Spleen (tissue), 11 donors: ENCODE measurements around the gene MAP7D1. TPM values are rescaled to one million over a fixed set of nuclear protein-coding genes. Genes with fewer than 3 reads are reported as not detected.

Source experiments
- DNase-seq: peaks from one replicate; pipeline ENCODE4 v3.0.0-alpha.2; 2020
- H3K27ac ChIP-seq, 8 donors: fragments of 200-600 bp; sonication (generic) in 7 of 8; 1 replicate in 4 of 8; 2 replicates in 4 of 8; pipeline versions ENCODE4 v1.5.0 to v1.8.0; 2016 to 2021; ENCODE audit warnings: inconsistent platforms in 4 of 8, mild to moderate bottlenecking in 4 of 8, moderate library complexity in 1 of 8
- H3K27me3 ChIP-seq, 7 donors: fragments of 200-600 bp; sonication (generic) in 6 of 7; replicated peaks in 1 of 7; 1 replicate in 4 of 7; 2 replicates in 3 of 7; pipeline versions ENCODE4 v1.5.0 to v1.8.0; 2016 to 2021; ENCODE audit warnings: inconsistent platforms in 3 of 7, mild to moderate bottlenecking in 1 of 7
- H3K36me3 ChIP-seq, 6 donors: fragments of 200-600 bp; sonication (generic) in 5 of 6; 1 replicate in 4 of 6; 2 replicates in 2 of 6; pipeline versions ENCODE4 v1.5.0 to v1.8.0; 2016 to 2021; ENCODE audit warnings: inconsistent platforms in 2 of 6
- H3K4me1 ChIP-seq, 6 donors: fragments of 200-600 bp; sonication (generic) in 5 of 6; 1 replicate in 3 of 6; 2 replicates in 3 of 6; pipeline versions ENCODE4 v1.5.0 to v1.8.0; 2016 to 2021; ENCODE audit warnings: inconsistent platforms in 3 of 6
- H3K4me3 ChIP-seq, 8 donors: fragments of 200-600 bp; sonication (generic) in 7 of 8; 1 replicate in 4 of 8; 2 replicates in 4 of 8; pipeline versions ENCODE4 v1.5.0 to v1.8.0; 2016 to 2021; ENCODE audit warnings: inconsistent platforms in 4 of 8, mild to moderate bottlenecking in 4 of 8, moderate library complexity in 2 of 8
- H3K9me3 ChIP-seq, 8 donors: fragments of 200-600 bp; sonication (generic) in 7 of 8; 1 replicate in 4 of 8; 2 replicates in 4 of 8; pipeline versions ENCODE4 v1.5.0 to v1.8.0; 2016 to 2021; ENCODE audit warnings: inconsistent platforms in 4 of 8
- POLR2A ChIP-seq, 3 donors: fragments of 450-650 bp; IDR thresholded peaks; one replicate each; pipeline ENCODE4 v1.5.1; 2017; ENCODE audit warnings: antibody characterized with exemption in 3 of 3, mild to moderate bottlenecking in 1 of 3
- POLR2AphosphoS5 ChIP-seq, 3 donors: sonication (generic); formaldehyde crosslinking; IDR thresholded peaks; one replicate each; pipeline ENCODE4 v1.5.1; 2017; ENCODE audit warnings: antibody characterized with exemption in 3 of 3
- WGBS, 5 donors: extraction: QIAGEN DNeasy Blood & Tissue Kit in 3 of 5; methylation state at CpG; one replicate each; pipeline versions ENCODE4 v1.1.5 to v1.1.7; 2013 to 2018; 5-methylcytosine and 5-hydroxymethylcytosine counted together
- intact Hi-C: fragments of 100-400 bp; cut with DNase I; formaldehyde crosslinking; loops from one replicate; pipeline ENCODE4 v1.15.0; 2023; ENCODE audit warnings: low total_unique reads
- polyA plus RNA-seq, 3 donors: library from polyadenylated mRNA; stranded (reverse); fragments of 200-250 nt; gene quantifications; one replicate each; pipeline ENCODE4 v1.2.1, GENCODE V29; 2013
- total RNA-seq, 7 donors: library from RNA; depleted of rRNA in 3 of 7; stranded (reverse); fragments of >200 nt in 3 of 7; fragmentation: NEBNext Ultra II Directional in 4 of 7; extraction: Animal tissue kit (Norgen Biotek cat#: 25700) in 4 of 7; gene quantifications; one replicate each; pipeline versions ENCODE4 v1.1.0 to v1.2.1, GENCODE V29; 2016 to 2021
- TF ChIP-seq, protein P1 (sequence below), 11 experiments: fragments of 200-600 bp in 7 of 11; fragments of 450-650 bp in 4 of 11; sonication (generic) in 4 of 11; IDR thresholded peaks in 8 of 11; conservative IDR thresholded peaks in 3 of 11; 1 replicate in 7 of 11; 2 replicates in 4 of 11; pipeline versions ENCODE4 v1.4.0 to v1.8.0; 2016 to 2021; ENCODE audit warnings: antibody characterized with exemption in 11 of 11, inconsistent platforms in 4 of 11, mild to moderate bottlenecking in 1 of 11
- donor health status: healthy with polysubstance abuse.
- donor health status: DM: no; HTN: no; CAD: no; lungs with moderate emphysema.
- donor health status: DM: no; HTN: no; CAD: no.
- donor health status: Bipolar disorder and iron deficiency.
- donor health status: healthy.
- donor health status: DM: no; HTN: no; CAD: no.
- donor health status: DM: yes; HTN: yes; CAD: no.

Gene MAP7D1
- total and polyA plus RNA-seq, 10 donors = 30.4 to 116 (median 88.0) TPM

GRCh38 chr1:36109041-36109679 lies 46.8 kb upstream of the MAP7D1 start:
- Histone ChIP-seq H3K27me3 (no peaks in the 10 kb centered on the region), H3K27ac (peak overlapping the region in 1 of 8 donors; percentile 21), H3K36me3 (no peaks in the 10 kb centered on the region), H3K4me3 (no peak overlapping the region), H3K4me1 (peaks cover 0 to 18% (median 3%) of the 10 kb centered on the region in 6 donors), H3K9me3 (no peaks in the 10 kb centered on the region)
- TF ChIP-seq POLR2A (IDR thresholded peaks at IDR 0.05) (no peak), POLR2AphosphoS5 (IDR thresholded peaks at IDR 0.05) (no peak)
- TF ChIP-seq, protein P1, sequence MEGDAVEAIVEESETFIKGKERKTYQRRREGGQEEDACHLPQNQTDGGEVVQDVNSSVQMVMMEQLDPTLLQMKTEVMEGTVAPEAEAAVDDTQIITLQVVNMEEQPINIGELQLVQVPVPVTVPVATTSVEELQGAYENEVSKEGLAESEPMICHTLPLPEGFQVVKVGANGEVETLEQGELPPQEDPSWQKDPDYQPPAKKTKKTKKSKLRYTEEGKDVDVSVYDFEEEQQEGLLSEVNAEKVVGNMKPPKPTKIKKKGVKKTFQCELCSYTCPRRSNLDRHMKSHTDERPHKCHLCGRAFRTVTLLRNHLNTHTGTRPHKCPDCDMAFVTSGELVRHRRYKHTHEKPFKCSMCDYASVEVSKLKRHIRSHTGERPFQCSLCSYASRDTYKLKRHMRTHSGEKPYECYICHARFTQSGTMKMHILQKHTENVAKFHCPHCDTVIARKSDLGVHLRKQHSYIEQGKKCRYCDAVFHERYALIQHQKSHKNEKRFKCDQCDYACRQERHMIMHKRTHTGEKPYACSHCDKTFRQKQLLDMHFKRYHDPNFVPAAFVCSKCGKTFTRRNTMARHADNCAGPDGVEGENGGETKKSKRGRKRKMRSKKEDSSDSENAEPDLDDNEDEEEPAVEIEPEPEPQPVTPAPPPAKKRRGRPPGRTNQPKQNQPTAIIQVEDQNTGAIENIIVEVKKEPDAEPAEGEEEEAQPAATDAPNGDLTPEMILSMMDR (IDR thresholded peaks at IDR 0.05 in 8 of 11, conservative IDR thresholded peaks at IDR 0.05 in 3 of 11) = no peak
- intact Hi-C loops = no loop called here
- DNase-seq = no peak
- WGBS, 5 donors = 48 to 63% (median 51%) methylated on average over 7 to 11 of the region's 11 CpGs

GRCh38 chr1:36111151-36111550 lies 44.8 kb upstream of the MAP7D1 start:
- Histone ChIP-seq H3K4me1 (peaks cover 0 to 30% (median 7%) of the 10 kb centered on the region in 6 donors), H3K9me3 (no peaks in the 10 kb centered on the region), H3K27ac (no peak overlapping the region), H3K4me3 (no peak overlapping the region), H3K36me3 (no peaks in the 10 kb centered on the region), H3K27me3 (no peaks in the 10 kb centered on the region)
- no peak for DNase-seq
- intact Hi-C loops = no loop called here
- TF ChIP-seq, protein P1 (IDR thresholded peaks at IDR 0.05 in 8 of 11, conservative IDR thresholded peaks at IDR 0.05 in 3 of 11) = no peak
- TF ChIP-seq POLR2A (IDR thresholded peaks at IDR 0.05) (no peak), POLR2AphosphoS5 (IDR thresholded peaks at IDR 0.05) (no peak)
- WGBS, 5 donors = 61 to 81% (median 73%) methylated on average over 4 of the region's 4 CpGs

DNA sequence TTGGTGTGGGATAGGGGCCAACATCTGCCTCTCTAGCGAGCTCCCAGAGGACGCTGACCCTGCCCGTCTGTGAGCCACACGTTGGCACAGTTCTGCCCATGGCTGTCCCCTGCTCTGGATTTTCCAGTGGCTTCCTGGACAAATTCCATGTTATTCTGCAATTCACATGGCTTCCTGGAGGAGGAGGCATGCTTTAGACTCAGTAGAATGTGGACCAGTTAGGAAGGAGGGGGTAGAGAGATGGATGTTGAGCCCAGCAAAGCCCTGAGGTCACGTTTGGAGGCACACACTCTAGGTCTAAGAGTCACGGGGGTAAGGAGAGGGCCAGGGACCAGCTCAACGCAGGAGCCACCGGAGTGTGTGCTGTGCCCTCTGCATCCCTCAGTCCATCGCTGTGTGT lies 43.1 kb upstream of the MAP7D1 start:
- intact Hi-C loops = no loop called here
- no peak overlapping the region for H3K27ac ChIP-seq

GRCh38 chr1:36114371-36114770 lies 41.6 kb upstream of the MAP7D1 start:
- Histone ChIP-seq H3K27me3 (no peaks in the 10 kb centered on the region), H3K36me3 (no peaks in the 10 kb centered on the region), H3K27ac (no peak overlapping the region), H3K4me1 (peaks cover 0 to 32% (median 10%) of the 10 kb centered on the region in 6 donors), H3K9me3 (no peaks in the 10 kb centered on the region), H3K4me3 (no peak overlapping the region)
- DNase-seq = no peak
- intact Hi-C loops = no loop called here
- TF ChIP-seq POLR2A (IDR thresholded peaks at IDR 0.05) (no peak), POLR2AphosphoS5 (IDR thresholded peaks at IDR 0.05) (no peak)
- TF ChIP-seq, protein P1 (IDR thresholded peaks at IDR 0.05 in 8 of 11, conservative IDR thresholded peaks at IDR 0.05 in 3 of 11) = no peak
- 63 to 80% (median 69%) methylated on average over 5 of the region's 5 CpGs for WGBS, 5 donors

More for the DNA sequence above, 43.1 kb upstream of the MAP7D1 start:
- 87 to 96% (median 92%) methylated on average over 9 of the region's 9 CpGs for WGBS, 5 donors
- Histone ChIP-seq H3K36me3 (no peaks in the 10 kb centered on the region), H3K27me3 (no peaks in the 10 kb centered on the region), H3K9me3 (no peaks in the 10 kb centered on the region), H3K4me3 (no peak overlapping the region), H3K4me1 (peaks cover 0 to 35% (median 9%) of the 10 kb centered on the region in 6 donors)
- TF ChIP-seq, protein P1 (IDR thresholded peaks at IDR 0.05 in 8 of 11, conservative IDR thresholded peaks at IDR 0.05 in 3 of 11) = no peak
- TF ChIP-seq POLR2AphosphoS5 (IDR thresholded peaks at IDR 0.05) = no peak
- no peak for TF ChIP-seq POLR2A (IDR thresholded peaks at IDR 0.05)
- DNase-seq = no peak
